Epithelial cell of proximal tubule (primary cell): ENCODE results near the gene FSTL4. TPM values are rescaled to one million over a fixed set of nuclear protein-coding genes. Genes with fewer than 3 reads are reported as not detected.

Experiments used
- DNase-seq: peaks from one replicate; pipeline ENCODE4 v3.0.0-alpha.2; 2011; ENCODE audit warnings: low read depth
- H3K4me3 ChIP-seq: 2 replicates; pipeline ENCODE4 v1.5.1; 2011; ENCODE audit warnings: low read depth, mild to moderate bottlenecking, low read length
- total RNA-seq: library from RNA; depleted of rRNA; stranded (reverse); fragments of >200 nt; gene quantifications from 2 replicates; pipeline ENCODE4 v1.2.3, GENCODE V29; 2015
- TF ChIP-seq, protein P1 (sequence below): conservative IDR thresholded peaks from 2 replicates; pipeline ENCODE4 v1.5.1; 2012; ENCODE audit warnings: low read depth, mild to moderate bottlenecking, low read length

FSTL4 gene
- total RNA-seq, 1 donor from 2014 or later = not detected

DNA sequence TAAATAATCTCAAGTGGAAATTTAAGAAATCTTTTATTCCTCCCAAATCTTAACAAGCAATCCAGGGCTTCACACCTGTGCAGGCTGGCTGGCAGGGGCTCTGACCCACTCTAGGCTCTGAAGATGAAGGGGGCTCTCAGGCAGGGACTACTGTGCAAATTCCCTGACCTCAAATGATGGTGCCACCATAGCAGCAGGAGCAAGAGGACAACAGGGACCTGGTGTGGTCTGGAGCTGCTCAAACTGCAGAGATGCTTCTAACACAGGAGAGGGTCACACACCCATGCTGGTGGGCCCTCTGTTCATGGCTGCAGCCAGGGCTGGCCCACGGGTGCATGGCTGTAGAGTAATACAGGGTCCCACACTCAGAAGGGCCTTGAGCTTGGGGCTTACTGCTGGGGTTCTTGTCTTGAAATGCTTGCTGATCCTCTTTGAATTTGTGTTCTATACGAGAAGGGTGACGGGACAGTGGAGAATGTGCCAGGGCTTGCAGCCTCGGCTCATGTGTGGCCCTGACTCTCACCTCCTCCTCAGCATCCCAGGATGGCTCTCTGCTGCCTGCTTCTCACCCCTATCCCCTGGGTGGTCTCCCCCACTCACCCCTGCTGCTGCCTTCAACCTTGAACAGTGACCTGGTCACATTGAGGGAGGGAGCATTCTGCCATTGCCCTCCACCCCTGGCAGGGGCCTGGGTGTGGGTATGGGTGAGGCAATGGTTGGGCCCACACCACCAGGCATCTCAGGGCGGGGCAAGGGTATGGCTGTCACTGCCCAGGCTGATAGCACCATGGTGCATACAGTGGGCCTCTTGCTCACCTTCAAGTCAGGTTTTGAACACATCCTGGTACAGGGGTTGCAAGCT is 191.7 kb downstream of the FSTL4 start:
- TF ChIP-seq, protein P1, sequence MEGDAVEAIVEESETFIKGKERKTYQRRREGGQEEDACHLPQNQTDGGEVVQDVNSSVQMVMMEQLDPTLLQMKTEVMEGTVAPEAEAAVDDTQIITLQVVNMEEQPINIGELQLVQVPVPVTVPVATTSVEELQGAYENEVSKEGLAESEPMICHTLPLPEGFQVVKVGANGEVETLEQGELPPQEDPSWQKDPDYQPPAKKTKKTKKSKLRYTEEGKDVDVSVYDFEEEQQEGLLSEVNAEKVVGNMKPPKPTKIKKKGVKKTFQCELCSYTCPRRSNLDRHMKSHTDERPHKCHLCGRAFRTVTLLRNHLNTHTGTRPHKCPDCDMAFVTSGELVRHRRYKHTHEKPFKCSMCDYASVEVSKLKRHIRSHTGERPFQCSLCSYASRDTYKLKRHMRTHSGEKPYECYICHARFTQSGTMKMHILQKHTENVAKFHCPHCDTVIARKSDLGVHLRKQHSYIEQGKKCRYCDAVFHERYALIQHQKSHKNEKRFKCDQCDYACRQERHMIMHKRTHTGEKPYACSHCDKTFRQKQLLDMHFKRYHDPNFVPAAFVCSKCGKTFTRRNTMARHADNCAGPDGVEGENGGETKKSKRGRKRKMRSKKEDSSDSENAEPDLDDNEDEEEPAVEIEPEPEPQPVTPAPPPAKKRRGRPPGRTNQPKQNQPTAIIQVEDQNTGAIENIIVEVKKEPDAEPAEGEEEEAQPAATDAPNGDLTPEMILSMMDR = no peak
- H3K4me3 ChIP-seq = no peak overlapping the region
- no peak for DNase-seq

DNA sequence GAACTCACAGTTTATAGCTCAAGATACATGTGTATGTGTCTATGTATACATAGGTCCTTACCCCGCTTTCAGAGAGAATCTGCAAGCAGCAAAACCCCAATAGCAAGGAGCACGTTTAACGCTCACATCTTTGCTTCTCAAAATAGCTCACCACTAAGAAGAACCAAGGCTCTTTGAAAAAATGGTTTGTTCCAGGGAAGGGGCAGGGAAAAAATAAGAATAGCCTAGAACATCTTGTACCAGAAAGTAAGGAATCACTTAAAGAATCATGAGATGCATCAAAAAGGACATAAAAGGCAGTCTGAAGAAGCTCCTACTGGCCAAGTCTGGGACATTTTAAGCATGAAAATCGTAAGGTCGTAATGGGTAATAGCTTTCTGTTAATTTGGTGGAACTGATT is 196.4 kb downstream of the FSTL4 start:
- no peak for DNase-seq
- TF ChIP-seq, protein P1 = no peak
- no peak overlapping the region for H3K4me3 ChIP-seq

DNA sequence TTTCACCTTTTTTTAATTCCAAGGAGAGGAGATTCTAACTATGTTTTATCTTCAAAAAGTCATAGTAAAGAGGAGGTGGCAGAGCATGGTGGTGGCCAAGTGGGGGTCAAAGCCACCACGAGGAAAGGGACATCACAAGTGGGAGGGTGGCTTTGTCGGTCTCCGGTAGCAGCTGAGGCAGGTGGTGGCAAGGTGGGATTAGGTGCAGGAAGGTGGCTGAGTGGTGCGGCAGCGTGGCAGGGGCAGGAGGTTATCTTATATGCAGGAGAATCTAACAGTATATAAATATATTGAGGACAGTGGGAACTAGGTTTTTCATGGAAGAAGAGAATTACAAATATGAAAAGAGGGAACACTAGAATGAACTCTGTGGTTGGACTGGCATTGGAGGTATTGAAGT is 196.8 kb downstream of the FSTL4 start:
- TF ChIP-seq, protein P1 = no peak
- H3K4me3 ChIP-seq = no peak overlapping the region
- DNase-seq = no peak

DNA sequence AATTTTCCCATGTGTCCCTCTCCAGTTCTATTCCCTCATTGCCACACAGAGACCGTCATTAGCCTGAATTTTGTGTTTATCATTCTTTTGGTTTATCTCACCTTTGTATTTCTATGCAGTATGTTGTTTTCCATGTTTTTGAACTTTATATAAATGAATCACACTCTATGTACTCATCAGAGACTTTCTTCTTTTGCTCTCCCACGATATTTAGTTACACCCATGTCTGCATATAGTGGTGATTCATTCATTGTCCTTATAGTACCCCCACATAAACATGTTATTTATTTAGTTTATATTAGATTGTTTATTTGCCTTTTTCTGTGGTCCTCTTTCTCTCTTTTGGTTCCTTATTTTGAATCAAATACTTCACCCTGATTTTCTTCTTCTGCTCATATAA is 199.7 kb downstream of the FSTL4 start:
- no peak overlapping the region for H3K4me3 ChIP-seq
- DNase-seq = no peak
- TF ChIP-seq, protein P1 = no peak

DNA sequence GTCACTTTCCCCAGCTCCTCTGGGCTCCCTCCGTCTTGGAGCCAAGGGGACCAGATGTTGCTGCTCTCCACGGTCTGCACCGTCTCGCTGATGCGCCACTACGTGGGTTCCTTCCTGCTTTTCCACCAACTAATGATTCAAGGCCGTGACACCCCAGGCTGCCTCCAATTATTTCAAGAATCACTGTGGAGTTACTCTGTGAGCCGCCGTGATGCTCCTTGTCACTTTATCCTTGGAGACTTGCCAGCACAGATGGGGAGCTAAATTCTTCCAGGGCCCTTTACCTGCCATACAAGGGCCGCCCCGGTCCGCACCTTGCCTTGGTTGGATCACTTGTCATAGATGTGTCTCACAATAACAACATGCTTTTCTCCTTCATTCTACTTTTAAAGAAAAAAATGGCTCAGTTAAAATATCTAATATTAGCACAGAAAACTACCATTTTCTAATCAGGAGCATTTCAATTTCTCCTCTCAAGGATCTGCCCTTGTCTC is 202.0 kb downstream of the FSTL4 start:
- TF ChIP-seq, protein P1 = no peak
- H3K4me3 ChIP-seq = no peak overlapping the region
- no peak for DNase-seq

DNA sequence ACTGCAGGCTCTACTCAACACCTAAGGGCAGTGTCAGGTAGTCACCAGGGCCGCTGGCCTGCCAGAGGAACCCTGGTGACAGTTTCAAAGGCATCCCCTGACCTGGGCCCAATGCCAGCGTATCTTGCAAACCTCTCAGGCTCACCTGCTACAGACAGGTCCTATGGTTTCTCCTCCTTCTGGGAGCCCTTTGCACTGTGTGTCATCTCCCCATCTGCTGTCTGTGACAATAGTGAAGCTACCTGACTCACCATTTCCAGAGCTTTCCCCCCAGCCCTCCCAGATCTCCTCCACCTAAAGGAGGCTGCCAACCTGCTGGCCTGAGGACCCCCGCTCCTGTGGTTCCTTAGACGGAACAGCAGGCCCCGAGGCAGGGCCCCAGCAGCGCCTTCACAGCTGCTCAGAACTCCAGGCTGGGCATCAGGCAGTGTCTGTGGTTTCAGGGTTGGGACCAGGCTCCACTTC is 203.1 kb downstream of the FSTL4 start:
- TF ChIP-seq, protein P1 = no peak
- no peak overlapping the region for H3K4me3 ChIP-seq
- no peak for DNase-seq
